Tongue (tissue), 3 donors: ENCODE results near the gene CRX. TPM values are rescaled to one million over a fixed set of nuclear protein-coding genes. Genes with fewer than 3 reads are reported as not detected.
"Not testable (repeated sequence)": the region's sequence is repeated elsewhere in the genome, so short reads cannot be mapped to it uniquely, and the experiment has no call there.

Source experiments
- DNase-seq: peaks from one replicate; pipeline ENCODE4 v3.0.0-alpha.2; 2015
- small RNA-seq: library from RNA; depleted of rRNA; stranded (forward); fragments of <200 nt; gene quantifications from one replicate; pipeline ENCODE3, GENCODE V24; 2014; ENCODE audit warnings: low replicate concordance
- total RNA-seq: library from RNA; depleted of rRNA; stranded (reverse); fragments of >200 nt; gene quantifications from one replicate; pipeline ENCODE4 v1.2.3, GENCODE V29; 2014

CRX gene
- total RNA-seq, 1 donor from 2014 or later = not detected

DNA sequence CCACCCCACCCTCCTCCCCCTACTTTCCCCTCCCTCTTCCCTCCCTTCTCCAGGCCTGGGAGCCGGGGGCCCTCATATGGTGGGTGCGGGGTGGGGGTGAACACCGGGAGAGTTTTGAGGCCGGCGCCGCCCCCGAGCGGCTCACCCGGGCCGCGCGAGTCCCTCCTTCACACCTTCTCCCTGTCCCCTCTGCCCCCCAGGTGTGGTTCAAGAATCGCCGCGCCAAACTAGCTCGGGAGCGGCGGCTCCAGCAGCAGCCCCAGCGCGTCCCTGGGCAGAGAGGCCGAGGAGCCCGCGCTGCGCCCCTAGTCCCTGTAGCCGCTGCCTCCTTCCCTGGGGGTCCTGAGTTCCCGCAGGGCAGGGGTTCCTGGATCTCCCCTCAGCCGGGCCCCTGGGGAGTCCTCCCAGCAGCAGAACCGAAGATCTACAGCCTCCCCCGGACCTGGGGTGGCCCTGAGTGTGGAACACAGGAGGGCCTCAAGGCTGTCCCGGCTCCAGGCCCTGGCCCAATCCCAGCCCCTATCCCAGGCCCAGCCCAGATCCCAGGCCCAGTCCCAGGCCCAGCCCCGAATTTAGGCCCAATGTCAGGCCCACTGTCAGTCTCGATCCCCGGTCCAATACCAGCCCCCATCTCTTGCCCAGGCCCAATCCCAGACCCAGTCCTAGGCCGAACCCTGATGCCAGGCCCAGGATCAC, 39.0 kb downstream of the CRX start:
- no peak for DNase-seq

DNA sequence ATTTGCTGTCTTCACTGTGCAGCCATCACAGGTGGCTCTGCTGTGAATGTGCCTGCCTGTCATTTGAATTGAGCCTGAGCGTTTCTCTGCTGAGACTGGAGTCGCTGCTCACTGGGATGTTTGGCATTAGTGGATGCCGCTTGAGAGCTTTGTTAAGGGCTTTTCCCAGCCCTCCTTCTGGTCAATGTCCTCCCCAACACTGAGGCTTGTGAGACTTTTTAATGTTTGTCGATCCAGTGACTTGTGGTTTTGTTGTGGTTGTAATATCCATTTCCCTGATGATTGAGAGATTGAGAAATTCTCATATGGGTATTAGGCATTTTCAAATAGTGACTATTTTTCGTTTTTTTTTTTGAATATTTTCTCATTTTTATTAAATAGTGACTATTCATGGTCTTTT, 39.9 kb downstream of the CRX start:
- no peak for DNase-seq

DNA sequence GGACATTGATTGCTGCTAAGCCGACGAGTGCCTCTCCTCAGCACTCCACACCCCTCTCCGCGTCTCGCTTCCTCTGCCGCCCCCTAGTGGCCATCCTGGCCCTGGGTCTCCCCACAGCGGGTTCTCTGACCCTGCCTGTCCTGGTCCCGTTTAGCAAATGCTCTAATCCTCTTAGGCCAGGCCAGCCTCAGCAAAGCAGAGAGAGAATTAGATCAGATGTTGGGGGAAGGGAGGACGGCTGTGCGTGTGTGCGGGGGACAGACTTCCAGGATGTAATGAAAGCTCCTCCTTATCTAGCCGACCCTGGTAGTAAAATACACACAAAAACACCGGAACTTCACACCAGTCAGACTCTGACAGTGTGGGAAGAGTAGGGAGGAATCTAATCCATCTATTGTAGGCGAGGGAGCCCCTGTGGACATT, 41.8 kb downstream of the CRX start:
- DNase-seq = peak; percentile 92

DNA sequence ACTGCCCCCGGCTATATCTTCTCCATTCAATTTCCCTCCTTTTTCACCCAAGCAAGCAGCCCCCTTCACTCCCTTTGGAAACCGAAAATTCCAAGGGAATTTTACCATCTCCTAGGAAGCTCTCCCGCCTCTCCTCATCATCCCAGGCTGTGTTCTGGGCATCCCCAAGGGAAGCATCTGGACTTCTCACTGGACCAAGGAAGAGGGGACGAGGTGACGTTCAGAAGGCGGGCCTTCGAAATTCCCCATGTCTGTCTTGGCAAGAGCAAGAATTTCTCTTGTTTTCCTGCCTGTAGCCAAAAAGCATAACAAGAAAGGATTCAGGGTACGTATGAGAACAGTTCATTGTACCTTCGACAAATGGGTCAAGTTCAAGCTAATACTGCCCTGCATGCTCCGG, 43.4 kb downstream of the CRX start:
- DNase-seq = no peak

DNA sequence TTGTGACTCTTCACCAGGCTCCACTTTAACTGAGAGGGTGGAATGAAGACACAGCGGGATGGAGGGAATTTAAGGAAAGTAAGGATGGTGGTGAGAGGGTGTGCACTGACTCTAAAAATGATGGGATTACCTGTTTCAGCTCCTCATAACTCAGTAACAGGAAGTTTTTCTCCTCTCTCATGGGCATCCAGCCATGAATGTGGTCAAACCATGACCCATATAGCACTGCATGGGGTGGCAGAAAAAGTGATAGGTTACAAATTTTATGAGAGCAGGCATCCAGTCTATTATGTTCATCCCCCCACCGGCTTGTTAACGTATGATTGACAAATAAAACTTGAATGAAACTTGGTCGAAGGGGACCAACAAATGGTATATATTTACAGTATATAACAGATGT, 57.2 kb downstream of the CRX start:
- no peak for DNase-seq

DNA sequence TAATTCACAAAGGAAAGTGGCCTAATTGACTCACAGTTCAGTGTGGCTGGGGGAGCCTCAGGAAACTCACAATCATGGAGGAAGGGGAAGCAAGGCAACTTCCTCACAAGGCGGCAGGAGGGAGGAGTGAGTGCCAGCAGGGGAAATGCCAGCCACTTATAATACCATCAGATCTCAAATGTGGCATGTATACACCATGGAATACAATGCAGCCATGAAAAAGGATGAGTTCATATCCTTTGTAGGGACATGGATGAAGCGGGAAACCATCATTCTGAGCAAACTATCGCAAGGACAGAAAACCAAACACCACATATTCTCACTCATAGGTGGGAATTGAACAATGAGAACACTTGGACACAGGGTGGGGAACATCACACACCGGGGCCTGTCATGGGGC, 57.6 kb downstream of the CRX start:
- not testable (repeated sequence) for DNase-seq

DNA sequence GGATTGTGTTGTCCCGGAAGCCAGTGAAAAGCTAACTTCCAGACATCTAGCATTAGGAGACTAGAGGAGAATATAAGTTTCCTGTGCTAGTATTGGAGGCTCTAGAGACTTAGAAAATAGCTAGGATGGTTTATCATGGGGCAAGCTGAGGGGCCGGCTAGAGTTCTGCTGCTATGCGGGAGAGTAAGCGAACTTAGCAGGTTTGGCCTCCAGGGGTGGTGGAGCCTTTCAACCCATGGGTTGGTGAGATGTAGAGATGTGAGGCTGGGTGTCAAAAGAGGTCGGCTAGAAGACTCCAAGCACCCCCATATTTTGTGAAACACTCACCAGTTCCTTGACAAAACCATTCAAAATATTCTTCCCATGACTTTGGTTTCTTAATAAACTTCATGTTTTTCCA, 60.0 kb downstream of the CRX start:
- no peak for DNase-seq

DNA sequence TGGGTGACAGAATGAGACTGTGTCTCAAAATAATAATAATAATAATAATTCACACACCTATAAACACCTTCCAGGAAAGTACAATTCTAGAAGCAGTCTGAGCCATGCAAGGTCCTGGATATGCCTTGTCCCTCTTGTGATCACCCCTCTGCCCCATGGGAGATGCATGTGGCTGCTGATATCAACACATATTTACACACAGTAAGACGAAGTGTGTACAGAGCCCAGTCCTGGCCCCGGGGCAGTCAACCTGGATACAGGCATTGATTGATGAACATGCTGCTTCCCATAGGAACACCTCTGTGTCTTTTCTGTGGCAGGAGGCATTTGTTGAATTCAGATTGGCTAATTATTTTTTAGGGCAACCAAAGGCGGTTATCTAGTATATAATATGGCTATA, 61.2 kb downstream of the CRX start:
- DNase-seq = no peak

DNA sequence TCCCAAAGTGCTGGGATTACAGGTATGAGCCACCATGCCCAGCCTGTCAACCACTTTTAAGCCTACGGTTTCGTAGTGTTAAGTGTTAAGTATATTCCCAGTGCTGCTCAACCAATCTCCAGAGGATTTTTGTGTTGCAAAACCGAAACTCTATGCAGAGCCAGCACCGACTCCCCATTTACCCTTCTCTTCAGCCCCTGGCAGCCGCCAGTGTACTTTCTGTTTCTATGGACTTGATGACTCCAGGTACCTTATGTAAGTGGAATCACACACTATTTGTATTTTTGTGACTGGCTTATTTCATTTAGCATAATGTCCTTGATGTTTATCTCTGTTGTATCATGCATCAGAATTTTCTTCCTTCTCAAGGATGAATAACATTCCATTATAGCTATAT, 63.3 kb downstream of the CRX start:
- no peak for DNase-seq

DNA sequence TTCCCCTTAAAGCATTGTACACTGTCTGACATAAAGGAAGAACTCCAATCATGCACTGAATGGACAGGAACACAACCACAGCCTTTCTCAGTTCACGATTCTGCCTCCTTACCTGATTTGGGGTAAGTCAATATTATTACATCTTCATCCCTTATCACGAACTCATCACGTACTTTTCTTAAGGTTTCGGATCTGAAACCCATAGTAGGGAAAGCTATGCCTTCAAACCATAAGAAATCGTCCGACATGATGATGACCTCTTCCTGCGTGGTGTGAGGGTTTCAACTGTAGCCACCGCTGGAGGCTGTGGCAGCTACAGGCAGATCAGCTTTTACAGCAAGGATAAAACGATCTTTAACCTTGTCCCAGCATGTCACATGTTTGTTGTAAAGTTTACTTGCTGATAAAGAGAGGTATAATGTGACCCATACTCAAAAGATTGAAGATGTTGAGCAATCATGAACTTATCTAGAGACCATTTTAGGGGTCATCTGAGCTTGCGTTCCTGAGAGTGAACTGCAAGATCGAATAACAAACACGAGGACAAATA, 64.3 kb downstream of the CRX start, which contains the start of gene SULT2A1:
Gene SULT2A1, minus strand, starts transcription at position 306 of the 550 bp plus-strand sequence. Its CDS starts 58 bp downstream, at position 248.
- no peak for DNase-seq

DNA sequence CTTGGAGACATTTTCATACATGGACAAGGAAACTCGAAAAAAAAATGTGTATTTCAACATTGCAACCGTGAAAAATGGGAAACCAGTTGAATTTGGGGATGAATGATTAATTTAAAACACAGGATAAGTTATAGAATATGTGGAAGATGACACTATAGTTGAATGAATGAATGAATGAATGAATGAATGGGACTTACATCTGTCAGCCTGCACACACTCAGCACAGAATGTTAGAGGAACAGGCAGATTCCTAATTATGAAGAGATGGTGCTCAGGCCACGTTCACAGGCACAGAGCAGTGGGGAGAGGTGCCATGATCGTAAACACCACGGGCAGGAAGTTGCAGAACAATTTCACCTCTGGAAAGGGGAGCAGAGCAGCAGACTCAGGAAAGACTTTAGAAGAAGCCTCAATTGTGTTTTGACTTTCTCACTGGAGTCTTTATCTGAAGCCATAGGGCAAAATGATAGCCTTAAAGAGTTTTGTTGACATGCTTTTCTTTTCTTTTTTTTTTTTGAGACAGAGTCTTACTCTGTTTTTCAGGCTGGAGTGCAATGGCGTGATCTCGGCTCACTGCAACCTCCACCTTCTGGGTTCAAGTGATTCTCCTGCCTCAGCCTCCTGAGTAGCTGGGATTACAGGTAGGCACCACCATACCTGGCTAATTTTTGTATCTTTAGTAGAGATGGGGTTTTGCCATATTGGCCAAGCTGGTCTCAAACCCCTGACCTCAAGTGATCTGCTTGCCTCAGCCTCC, 69.3 kb downstream of the CRX start:
- no peak for DNase-seq

DNA sequence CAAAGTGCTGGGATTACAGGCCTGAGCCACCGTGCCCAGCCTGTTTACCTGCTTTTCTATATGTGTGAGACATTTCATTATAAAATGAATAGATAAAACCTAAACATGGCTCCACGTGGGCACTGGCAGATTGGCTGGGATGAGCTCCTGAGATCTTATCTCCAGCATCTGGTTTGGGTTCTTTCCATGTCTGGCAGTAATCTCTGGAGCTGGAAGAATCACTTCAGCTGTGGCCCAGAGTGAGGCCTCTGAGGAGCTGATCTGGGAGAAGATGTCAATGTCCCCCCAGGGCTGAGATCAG, 69.8 kb downstream of the CRX start:
- DNase-seq = no peak

DNA sequence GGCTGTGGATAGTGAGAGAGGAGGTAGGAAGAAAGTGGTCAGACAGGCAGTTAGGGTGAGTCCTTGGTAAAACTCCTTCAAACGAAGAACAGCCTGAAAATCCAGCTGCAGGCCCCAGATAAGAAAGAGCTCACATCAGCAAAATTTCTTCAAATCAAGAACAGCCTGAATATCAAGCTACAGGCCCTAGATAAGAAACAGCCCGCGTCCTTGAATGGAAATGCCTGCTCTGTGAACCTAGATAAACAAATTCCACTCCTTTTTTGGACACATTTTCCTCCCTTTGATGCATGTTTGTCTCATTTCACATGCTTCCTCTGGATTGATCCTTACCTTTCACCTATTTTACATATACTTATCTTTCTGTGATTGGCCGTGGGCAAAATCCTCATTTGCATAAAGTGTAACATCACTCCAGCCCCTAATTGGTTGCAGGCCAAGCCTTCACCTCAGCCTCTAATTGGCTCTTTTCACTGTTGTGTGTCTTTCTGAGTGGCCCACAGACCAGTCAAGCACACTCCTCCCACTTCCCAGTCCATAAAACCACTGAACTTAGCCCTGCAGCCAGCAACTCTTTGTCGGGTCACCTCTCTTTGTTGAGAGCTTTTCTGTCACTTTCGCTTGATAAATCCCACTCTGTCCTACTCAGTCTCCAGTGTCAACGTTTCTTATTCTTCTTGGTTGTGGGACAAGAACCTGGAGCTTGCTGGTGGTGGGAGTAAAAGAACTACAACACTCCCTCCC, 70.4 kb downstream of the CRX start:
- no peak for DNase-seq

Small RNAs within 50 kb of the gene (small RNA-seq; reads per million reads assigned to genes)
- gene AC008745.1 = not detected

Other genes with a start within 250 kb of the CRX start
- 0.10 TPM for gene ZNF541, start 248.8 kb upstream of the CRX start, total RNA-seq
- gene BICRA, start 212.8 kb upstream of the CRX start, total RNA-seq = 10.8 TPM
- 79.6 TPM for gene EHD2, start 108.5 kb upstream of the CRX start, total RNA-seq
- 143 TPM for gene NOP53, start 76.4 kb upstream of the CRX start, total RNA-seq
- 551 TPM for gene SELENOW, start 43.2 kb upstream of the CRX start, total RNA-seq
- not detected for gene TPRX1, start 17.4 kb upstream of the CRX start, total RNA-seq
- not detected for gene TPRX2, start 37.3 kb downstream of the CRX start, total RNA-seq
- gene SULT2A1, start 64.4 kb downstream of the CRX start, total RNA-seq = not detected
- gene BSPH1, start 170.2 kb downstream of the CRX start, total RNA-seq = not detected
- not detected for gene ELSPBP1, start 172.7 kb downstream of the CRX start, total RNA-seq
- gene CABP5, start 222.1 kb downstream of the CRX start, total RNA-seq = not detected